CD4-positive, alpha-beta T cell treated with Interleukin-4 for 1 hour (primary cell): ENCODE results near the gene FAM216B.
"Not testable (repeated sequence)": the region's sequence is repeated elsewhere in the genome, so short reads cannot be mapped to it uniquely, and the experiment has no call there.

Experiments
- DNase-seq, 2 donors: peaks; one replicate each; pipeline ENCODE4 v3.0.0-alpha.2; 2020 to 2022

The FAM216B gene

DNA sequence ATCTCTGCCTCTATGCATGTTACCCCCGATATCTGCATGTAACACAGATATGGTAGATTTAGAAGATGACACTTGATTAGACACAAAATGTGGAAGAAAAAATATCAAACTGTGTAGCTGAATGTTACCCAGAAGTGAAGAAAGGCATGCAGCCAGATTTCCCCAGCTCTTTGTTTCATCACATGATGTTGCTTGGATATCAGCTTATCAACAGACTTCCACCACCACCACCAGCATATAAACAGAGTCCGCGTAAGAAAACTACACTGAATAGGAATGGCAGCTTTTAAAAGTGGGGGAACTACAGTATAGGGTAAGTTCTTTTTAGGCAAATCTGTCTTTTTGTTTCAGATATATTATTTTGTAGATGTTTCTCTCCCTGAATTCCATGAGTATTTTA lies at the start of gene FAM216B:
FAM216B (plus strand) TSS at position 233 of the 400 bp plus-strand sequence. CDS start 2,484 bp downstream, outside the sequence.
- no peak for DNase-seq

DNA sequence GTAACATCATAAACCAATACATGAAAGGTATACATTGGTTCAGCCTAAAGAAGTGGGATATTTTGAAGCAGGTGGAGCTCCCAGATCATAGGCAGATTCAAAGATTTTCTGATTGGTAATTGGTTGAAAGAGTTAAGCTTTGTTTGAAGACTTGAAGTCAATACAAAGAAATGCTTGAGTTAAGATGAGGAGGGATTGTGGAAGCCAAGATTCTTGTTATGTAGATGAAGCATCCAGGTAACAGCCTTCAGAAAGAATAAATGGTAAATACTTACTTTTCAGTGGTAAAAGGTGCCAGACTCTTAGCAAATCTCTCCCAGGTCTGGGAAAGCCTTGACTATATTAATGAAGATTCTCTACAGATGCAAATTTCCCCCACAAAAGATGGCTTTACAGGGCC lies 49.3 kb upstream of the FAM216B start:
- no peak for DNase-seq

DNA sequence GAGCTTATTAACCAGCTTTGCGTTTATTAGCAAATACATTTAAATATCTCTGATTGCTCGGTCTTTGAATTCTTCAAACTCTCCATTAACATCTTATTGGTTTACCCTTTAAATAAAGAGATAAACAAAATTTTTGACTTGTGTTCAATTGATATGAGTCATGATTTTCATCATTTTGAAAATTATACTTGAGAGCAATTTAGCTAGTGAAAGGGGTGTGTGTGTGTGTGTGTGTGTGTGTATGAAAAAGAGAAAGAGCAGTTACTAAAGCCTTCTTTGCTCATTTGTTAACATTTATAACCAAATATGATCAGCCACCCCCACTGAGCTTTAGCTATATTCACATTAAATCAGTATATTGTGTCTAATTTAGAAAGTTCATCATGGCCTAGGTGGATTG lies 48.3 kb upstream of the FAM216B start:
- DNase-seq: no peak

DNA sequence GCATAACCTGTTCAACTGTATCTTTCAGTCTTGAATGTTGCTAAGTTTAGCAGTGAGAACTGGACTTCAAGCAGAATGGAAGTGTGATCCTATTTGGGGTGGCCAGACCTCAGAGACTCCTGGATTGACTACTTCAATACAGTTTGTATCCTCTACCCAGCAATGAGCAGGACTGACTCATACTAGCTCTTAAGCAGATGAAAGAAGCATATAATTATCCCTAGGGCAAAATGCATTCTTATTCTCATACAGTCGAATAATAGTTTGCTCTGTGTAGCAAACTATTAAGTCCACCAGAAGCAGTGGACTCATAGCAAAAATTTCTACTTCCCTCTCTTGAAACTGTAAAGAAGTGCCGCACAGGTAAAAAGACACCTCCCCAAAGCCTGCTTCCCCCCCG lies 46.4 kb upstream of the FAM216B start:
- DNase-seq: no peak

DNA sequence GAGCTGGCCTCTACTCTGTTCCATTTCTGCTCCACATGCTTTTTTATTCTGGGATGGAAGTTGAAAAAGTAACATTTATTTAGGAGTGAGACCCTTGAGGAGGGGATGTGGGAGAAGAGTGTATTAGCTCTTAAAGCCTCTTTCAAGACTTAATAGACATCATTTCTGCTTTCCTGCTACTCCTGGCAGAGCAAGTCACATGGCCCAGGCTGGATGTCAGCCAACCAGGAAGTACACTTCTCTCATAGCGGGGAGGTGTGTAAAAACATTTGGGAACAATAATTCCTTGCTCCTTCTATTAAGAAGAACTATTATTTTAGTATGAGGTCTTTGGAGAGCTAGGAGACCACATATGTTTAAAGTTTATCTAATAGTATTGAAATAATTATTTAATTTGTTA lies 40.6 kb upstream of the FAM216B start:
- DNase-seq: no peak

DNA sequence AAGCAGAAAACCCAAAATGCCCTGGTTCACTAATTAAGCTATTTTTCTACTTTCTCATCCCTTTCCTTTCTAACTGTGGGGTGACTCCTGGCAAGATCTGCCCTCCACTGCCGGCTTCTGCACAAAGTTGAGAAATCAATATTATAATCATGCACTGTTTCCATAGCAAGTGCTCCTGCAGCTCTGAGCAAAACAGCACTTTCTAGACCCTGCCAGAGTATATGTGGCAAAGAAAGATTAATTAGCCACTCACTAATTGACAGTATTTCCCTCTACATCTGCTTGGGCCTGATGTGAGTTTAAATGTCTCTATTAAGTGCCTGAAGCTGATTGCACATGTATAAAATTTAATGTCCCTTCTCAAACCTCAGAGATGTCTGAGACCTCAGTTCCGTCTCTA lies 39.5 kb upstream of the FAM216B start:
- DNase-seq: no peak

DNA sequence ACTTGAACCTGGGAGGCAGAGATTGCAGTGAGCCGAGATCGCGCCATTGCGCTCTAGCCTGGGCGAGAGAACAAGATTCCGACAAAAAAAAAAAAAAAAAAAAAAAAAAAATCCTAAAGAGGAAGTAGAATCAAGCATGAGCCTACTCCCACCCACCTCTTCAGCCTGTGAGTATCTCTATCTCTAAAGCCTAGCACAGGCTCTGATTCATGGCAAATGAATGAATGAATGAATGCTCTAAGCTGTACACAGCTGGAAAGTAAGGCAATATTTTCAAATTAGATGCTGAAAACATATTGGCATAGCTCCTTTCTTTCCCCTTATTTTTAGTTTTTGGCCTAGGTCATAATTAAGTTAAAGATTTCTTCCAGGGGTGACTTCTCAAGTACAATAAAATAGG lies 35.7 kb upstream of the FAM216B start:
- DNase-seq: no peak

DNA sequence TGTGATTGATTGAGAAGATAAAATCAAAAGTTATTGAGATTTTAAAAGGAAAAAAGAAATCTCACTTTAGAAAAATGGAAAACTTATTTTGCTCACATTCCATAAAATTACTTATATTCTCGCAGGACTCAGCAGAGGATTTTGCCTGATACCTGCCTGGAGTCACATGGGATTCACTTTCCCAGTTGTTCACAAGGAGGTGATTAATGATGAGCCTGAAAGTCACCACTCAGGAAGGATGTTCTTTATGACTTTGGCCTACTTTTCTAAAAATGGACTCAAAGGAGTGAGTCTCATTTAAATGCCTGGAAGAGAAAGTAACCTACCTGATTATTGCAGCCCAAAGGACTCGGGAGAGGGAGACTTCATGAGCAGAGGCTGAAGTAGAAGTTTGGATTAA lies 34.5 kb upstream of the FAM216B start:
- DNase-seq: no peak

DNA sequence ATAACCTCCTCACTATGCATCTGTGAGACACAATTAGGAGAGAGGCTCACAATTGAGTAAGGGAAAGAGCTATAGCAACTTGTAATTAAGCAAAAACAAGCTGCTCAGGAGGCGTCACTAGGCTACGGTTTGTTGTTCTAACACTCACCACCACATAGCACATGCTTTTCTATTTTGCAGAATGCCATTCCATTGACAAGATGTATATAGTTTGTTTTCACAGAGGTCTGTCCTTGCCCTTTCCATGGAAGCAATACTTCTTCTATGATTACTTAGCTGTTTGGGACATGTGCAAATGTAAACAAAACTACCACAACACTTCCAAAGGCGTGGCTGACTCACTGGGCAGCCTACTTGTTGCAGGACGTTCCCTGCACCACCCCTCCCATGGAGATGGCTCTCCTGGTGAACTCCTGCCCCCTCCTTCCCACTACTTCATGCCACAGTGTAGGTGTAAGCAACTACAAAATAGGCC lies 33.9 kb upstream of the FAM216B start:
- no peak for DNase-seq

DNA sequence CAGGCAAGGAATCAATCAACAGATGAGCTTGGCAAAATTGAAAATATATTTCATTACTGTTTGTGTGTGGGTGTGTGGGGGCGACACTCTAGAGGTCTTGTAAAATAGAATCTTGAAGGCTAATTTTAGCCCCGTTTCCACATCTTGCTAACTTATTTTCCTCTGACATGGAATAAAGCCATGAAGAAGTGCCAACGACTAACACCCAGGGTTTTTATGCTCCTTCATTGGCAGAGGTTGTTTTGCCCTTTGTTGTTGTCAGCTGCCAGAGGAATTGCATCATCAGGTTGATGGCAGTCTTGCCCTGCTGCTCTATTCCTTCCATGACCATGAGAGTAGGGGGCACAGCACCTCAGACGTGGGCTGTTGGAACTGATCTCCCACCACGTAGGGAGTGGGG lies 30.6 kb upstream of the FAM216B start:
- DNase-seq: no peak

DNA sequence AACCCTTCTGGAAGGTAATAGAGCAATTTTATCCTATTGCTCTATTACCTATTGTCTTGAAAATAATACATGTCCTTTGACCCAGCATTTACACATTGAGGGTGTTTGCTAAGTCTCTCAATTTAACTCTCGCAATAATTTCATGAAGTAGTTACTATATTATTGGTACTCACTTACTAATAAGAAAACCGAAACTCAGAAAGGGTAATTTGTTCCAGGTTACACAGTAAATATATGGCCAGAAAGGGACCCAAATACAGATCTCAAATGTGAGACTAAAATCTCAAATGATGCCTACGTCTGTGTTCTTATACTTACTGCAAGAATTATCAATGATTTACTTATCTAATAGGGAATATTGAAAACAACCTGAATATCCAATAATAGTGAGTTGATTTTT lies 29.7 kb upstream of the FAM216B start:
- no peak for DNase-seq

DNA sequence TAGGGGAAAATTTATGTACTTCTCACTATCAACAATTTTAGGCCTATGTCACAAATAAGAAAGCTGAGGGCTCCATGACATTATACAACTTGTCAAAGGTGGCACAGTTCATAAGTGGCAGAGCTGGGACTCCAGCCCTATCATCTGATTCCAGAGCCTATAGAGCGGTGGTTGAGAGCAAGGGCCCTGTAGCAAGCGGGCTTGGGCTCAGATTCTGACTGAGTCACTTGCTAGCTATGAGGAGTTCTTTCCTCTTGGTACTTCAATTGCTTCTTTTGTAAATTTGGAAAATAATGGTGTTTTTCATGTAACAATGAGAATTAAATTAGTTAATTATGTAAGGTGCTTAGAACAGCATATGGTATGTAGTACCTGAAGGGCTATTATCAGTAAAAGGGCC lies 28.7 kb upstream of the FAM216B start:
- no peak for DNase-seq

DNA sequence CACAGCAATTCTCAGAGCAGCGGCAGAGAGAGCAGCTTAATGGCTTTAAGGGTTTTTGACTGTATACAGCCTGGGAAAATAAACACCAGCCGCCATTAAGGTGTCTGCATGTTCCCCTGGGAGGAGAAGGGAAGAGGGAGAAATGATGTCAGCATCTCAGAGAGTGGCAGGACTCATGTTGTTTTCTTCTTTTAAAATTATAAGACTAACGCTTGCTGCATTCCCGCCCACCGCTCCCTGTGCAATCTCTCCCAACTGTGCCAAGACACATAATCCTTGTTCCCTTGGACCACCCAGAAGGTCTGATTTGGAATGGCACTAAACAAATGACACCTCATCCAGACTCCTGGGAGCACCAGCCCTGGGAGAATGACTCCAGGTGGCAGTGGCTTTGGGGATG lies 27.7 kb upstream of the FAM216B start:
- no peak for DNase-seq

DNA sequence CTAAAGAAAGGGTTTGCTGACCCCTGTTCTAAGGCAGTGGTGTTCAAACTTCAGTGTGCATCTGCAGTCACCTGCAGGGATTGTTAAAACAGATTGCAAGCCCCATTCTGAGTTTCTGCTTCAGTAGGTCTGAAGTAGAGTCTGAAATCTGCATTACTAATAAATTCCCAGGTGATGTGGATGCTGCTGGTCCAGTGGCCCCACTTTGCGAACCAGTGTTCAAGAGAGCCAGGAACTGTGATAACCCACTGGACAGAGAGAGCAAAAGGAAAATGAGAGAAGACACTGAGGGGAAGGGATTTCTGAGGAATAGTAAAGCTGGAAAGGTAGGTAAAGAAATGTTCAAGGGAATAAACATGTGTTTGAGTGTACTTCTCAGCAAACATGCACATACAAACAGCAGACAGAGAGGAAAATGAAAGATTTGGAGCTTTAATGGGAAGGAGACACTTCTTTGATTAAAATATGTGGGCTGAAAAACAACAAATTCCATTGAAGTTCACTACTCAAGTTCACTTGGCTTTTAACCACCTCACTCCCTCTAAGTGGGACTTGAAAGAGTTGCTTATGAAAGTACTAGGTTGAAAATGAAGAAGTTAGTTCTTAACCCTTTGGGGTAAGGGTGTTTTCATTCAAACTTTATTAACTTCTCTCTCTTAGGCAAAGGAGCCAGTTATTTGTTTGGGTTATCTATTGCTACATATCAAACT lies 26.4 kb upstream of the FAM216B start:
- no peak for DNase-seq

DNA sequence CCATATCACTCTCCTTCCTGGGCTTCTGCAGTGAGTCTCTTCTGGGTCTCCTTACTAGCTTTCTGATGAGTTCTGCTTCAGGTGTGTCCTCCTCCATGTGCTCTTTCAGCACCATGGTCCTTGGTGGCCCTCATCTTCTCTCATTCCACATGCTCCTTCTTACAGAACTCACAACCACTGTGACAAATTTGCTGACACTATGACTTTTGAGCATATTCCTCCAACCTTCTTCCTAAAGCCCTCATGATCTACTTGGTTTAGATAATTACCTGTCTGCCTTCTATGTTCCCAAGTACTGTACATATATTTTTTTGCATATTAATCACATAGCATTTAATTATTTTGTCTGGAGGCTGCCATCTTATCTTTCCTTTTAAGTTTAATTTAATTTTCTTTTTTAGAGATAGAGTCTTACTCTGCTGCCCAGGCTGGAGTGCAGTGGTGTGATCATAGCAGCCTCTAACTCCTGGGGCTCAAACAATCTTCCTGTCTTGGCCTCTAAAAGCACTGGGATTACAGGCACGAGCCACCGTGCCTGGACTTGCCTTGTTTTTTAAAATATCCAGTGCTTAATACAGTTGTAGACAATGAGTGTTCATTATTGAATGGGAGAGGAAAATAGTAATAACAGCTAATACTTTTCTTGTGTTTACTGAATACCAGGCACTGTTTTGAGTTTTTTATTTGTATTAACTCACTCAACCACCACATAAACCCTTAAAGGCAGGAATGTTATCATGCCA lies 23.5 kb upstream of the FAM216B start:
- no peak for DNase-seq

DNA sequence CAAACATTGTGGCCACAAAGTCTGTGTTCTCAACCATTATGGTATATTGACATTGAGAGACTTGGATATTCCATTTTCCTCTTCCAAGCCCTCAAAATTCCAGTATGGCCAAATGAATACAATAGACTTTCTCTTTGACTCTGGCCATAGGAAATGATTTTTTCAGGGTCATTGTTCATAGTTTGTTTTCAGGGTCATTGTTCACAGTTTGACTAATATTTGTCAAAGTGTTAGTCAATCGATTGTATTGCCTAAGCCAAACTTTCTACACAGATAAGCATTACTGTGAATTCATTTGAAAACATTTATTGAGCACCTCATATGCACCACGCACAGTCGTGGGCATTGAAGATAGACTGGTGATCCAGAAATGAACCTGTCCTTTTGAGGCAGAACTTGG lies 22.9 kb upstream of the FAM216B start:
- DNase-seq: no peak

DNA sequence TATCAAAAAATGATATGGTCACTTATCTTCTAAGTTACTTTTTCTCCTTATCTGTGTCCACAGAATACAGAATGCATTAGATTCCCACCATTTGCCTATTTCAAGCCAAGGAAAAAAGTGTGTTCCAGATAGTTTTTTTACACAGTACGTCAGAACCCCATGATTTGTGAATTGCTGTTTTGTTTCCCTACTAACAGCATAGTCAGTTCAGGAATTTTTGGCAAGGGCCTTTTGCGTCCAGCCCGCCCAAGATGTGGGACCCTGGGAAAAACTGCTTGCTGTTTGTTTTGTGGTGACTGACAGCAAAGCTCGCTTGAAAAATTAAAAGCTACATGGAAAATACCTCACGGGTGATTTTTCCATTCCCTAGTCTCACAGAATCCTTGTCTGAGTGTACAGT lies 20.4 kb upstream of the FAM216B start:
- DNase-seq: no peak

DNA sequence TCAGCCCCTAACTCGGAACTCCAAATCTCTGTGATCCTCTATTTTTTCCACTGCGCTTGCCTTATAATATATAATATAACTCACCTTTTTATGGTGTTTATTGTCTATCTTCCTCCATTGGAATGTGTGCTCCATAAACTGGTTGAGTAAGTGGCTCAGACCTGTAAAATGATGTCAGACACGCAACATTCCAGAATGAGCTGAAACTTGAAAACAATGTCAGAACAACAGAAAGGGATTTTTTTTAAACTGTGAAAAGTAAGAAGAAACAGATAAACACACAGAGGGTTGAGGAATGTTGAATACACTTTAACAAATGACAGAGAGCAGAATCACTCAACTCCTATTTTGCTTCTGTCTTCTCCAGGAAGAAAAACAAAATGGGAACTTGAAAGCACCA lies 19.1 kb upstream of the FAM216B start:
- no peak for DNase-seq

DNA sequence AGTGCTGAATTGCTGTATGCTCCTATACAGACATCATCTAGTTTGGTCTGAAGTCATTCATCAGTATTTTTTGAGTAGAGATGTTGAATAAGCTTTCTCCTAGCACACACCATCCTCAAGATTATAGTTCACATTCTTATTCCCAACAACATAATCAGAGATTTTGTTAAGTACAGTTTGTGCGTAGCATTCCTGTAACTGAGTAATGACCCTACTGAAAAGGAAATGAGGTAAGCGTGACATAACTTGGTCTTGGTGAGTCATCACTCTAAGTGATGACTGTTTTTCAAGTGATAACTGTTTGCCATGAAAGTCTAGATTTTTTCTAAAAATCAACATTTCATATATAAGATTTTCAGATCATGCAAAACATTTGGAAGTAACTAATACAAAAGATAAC lies 18.5 kb upstream of the FAM216B start:
- no peak for DNase-seq

DNA sequence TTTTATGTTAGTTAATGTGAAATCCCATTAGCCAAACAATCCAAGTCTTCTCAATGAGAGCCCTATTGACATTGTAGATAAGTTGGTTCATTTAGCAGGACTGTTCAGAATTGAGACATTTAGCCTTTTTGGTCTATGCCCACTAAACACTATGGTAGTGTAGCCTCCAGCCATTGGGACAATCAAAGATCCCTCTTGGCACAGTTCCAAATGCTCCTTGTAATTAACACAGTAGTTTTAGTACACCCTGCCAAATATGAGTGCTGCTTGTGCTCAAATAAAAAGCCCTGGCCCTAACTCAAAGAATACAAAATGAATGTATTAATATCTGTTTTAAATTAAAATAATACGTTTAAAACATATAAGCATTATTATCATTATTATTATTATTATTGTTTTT lies 15.4 kb upstream of the FAM216B start:
- no peak for DNase-seq

DNA sequence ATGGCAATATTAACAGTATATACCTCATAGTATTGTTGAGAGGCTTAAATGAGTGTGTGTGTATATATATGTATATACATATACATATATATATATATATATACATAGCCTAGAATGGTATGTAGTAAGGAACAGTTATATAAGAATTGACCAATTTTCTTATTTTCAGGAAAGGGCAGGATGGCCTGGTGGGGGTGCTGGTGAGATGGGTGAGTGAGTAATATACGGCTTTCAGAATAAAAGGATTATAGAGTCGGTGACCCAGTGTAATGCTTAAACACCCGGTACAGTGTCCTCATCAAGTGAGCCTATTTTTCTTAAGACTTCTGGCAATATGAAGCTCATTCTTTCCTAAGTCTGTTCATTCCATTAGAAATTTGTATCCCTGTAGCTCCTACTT lies 11.7 kb upstream of the FAM216B start:
- no peak for DNase-seq

DNA sequence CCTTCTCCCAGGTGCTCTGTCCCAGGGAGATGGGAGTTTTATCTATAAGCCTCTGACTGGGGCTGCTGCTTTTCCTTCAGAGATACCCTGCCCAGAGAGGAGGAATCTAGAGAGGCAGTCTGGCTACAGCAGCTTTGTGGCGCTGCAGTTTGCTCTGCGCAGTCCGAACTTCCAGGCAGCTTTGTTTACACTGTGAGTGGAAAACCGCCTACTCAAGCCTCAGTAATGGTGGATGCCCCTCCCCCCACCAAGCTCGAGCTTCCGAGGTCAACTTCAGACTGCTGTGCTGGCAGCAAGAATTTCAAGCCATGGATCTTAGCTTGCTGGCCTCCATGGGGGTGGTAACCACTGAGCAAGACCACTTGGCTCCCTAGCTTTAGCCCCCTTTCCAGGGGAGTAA lies 4.8 kb upstream of the FAM216B start:
- not testable (repeated sequence) for DNase-seq

DNA sequence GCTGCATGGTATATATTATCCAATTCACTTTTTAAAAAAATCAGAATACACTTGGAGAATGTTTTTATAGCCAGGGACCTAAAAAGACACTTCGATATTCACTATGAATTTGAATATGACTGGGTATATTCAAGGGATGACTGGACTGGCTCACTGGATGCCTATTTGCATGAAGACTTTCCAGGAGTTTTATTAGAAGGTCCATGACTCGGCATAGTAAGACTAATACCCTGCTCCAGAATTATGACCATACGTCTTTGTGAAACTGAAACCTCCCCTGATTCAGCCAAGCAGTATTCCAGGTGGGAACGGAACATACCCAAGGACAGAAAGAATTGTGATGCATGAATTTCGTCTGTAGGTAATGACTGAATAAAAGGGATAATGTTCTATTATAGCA lies 3.9 kb upstream of the FAM216B start:
- no peak for DNase-seq

DNA sequence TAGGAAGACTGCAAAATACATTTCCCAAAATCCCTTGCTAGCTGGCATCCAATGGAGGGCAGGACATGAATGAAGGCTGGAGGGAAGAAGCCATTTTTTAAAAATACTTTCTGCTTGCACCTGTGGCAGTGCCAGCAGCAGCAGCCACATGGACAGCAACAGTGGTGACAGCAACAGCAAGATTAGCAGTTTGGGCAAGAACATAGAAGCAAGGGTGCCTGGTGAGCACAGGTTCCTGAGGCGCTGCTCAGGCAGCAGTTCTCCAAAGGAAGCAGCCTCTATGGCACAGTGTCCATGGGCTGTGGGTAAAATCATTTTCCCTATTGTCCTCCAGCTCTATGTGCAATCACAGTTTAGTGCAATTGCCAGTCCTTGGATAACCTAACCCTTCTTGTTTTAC lies 1.3 kb upstream of the FAM216B start:
- no peak for DNase-seq

DNA sequence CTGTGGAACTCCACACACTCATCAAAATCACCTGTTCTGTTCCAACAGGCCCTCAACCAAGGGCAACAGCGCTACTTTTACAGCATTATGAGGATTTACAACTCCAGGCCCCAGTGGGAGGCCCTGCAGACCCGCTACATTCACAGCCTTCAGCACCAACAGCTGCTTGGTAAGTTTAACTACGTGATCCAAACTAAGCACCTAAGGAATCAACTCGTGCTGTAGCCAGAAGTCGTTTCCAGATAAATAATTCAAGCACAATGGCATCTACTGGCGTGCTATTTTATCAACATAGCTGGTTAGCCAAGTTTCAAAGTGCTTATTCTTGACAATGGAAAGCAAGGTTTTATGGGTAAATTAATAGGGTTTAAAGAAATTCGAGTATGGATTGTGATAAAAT lies 5.3 kb downstream of the FAM216B start:
- no peak for DNase-seq
